ENCODE results near the gene ANGPTL8.

DNA sequence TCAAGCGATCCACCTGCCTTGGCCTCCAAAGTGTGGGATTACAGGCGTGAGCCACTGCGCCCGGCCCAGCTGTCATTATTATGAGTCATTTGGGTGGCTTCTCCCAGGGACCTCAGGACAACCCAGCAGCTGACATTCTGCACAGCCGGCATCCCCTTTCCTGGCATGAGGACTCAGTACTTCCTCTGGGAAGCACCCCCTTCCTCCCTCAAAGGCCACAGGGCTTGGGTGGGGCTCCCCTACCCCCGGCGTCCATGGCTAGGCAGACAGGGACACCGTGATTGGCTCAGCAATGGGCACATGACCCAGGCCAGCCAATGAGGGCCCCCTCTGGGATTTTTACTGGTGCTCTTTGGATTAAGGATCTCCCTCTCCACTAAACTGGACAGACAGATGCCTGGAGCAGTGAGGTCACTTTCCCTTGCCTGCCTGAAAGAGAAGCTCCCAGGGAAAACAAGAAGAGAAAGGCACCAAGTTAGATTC lies 48.1 kb upstream of the ANGPTL8 start:
- TF ChIP-seq, protein P1, sequence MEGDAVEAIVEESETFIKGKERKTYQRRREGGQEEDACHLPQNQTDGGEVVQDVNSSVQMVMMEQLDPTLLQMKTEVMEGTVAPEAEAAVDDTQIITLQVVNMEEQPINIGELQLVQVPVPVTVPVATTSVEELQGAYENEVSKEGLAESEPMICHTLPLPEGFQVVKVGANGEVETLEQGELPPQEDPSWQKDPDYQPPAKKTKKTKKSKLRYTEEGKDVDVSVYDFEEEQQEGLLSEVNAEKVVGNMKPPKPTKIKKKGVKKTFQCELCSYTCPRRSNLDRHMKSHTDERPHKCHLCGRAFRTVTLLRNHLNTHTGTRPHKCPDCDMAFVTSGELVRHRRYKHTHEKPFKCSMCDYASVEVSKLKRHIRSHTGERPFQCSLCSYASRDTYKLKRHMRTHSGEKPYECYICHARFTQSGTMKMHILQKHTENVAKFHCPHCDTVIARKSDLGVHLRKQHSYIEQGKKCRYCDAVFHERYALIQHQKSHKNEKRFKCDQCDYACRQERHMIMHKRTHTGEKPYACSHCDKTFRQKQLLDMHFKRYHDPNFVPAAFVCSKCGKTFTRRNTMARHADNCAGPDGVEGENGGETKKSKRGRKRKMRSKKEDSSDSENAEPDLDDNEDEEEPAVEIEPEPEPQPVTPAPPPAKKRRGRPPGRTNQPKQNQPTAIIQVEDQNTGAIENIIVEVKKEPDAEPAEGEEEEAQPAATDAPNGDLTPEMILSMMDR (IDR thresholded peaks at IDR 0.05; ENCODE audit: low read depth, low read length, poor library complexity, severe bottlenecking) = no peak
- TF ChIP-seq EZH2phosphoT487 (IDR thresholded peaks at IDR 0.05; ENCODE audit: borderline replicate concordance, low read length) = no peak
